ENCODE data around the gene UPP1. TPM values are rescaled to one million over a fixed set of nuclear protein-coding genes. Genes with fewer than 3 reads are reported as not detected.

The UPP1 gene
- total RNA-seq, 1 donor from 2014 or later, result 68.9 TPM

DNA sequence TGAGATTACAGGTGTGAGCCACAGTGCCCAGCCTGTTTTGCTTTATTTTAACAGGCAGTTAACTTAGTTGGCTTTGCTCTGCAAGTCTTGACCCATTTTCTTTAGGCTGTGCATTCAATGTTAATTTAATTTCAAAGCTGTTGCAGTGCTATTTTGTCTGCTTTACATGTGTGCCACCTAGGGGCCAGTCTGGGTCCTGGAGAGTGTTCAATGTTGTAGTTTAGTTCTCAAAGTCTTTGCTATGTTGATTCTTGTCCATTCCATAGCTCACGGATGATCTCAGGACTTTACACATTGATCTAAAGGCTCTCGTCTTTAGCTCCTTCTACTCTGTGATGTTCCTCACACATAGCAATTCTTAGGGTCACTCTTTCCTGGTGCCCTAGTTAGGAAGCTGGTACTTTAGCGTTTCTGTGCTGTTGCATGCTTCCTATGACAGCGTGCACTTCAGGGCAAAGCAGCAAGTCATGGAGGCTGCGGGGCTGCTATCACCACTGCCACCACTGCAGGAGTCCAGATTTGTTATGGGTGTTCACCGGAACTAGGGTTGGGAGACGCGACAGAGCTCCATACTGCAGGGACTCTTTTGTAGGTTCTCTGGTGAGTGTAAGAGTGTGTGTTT lies 65.8 kb downstream of the UPP1 start:
- Histone ChIP-seq H3K27me3 (no peaks in the 10 kb centered on the region), H3K9me3 (no peaks in the 10 kb centered on the region), H3K4me3 (no peak overlapping the region), H3K4me1 (no peaks in the 10 kb centered on the region), H3K27ac (no peak overlapping the region), H3K36me3 (no peaks in the 10 kb centered on the region)
- intact Hi-C loops (cut with DNase I), result no loop called here
- no peak for DNase-seq
- TF ChIP-seq CTCF (IDR thresholded peaks at IDR 0.05), result peak; percentile 53
- peak; percentile 83 for ATAC-seq

Other genes with a start within 250 kb of the UPP1 start
- gene PKD1L1, start 140.8 kb upstream of the UPP1 start, total RNA-seq, result 1.0 TPM
- 34.5 TPM for gene HUS1, start 109.7 kb upstream of the UPP1 start, total RNA-seq
- gene SUN3, start 60.2 kb upstream of the UPP1 start, total RNA-seq, result not detected
- gene C7orf57, start 53.7 kb upstream of the UPP1 start, total RNA-seq, result not detected
- gene ABCA13, start 82.2 kb downstream of the UPP1 start, total RNA-seq, result 0.35 TPM

All from upper lobe of right lung (tissue), 1 donor.